NCI-H748 (cell line): ENCODE data around the gene UBE2I.

Source experiments
- DNase-seq: peaks from one replicate; lab custom pipeline; 2025; ENCODE audit not compliant: unreplicated experiment; lab: John Stamatoyannopoulos, UW

Gene UBE2I

DNA sequence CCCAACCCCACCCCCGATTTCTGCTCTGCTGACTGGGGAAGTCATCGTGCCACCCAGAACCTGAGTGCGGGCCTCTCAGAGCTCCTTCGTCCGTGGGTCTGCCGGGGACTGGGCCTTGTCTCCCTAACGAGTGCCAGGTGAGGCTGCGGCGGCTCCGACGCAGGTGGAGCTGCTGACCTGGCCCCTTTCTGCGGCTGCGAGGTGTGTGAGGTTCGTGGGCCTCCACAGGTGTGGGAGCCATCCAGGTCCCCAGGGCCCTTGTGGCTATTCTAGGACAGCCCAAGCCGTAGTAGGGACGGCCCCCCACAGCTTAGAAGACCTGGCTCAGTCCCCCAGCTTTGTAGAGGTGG lies 3.0 kb downstream of the UBE2I start:
- no peak for DNase-seq

DNA sequence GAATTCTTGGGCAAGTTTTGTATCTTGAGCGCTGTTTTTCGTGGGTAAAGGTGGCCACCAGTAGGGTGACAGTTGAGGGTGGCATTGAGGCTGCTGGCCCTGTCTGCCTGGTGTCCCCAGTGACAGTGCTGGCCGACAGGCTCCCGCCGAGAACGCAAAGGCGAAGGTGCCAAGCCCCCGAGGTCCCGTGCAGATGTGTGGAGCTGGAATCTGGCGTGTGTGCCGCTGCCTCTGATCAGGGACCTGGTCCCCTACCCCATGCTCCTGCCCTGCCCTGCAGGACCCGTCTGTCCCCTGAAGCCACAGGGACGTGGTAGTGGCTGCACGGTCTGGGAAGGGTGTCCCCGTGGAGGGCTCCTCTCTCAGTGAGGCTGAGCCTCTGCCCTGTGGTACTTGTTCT lies 3.5 kb downstream of the UBE2I start:
- no peak for DNase-seq

DNA sequence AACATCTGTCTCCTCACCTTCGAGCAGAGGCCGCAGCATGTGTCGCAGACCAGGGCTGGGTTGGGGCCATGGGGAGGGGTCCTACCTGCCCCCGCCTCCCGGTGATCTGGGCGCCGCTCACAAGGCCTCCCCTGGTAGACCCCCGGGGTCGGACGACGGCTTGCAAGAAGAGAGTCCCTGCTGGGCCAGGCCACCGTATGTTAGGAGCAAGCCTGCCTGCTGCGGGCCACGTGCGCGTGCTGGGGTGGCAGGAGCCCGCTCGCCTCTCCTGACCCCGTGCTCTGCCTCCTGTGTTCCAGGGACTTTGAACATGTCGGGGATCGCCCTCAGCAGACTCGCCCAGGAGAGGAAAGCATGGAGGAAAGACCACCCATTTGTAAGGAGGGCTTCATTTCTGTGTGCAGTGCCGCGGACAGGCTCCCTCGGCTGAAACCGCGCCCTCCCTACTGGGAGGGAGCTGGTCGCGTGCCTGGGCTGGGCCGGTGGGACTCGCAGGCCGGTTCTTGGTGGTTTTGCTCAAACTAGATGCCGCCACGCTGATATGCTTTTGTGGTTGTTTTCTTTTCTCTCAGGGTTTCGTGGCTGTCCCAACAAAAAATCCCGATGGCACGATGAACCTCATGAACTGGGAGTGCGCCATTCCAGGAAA lies 4.4 kb downstream of the UBE2I start:
- no peak for DNase-seq

DNA sequence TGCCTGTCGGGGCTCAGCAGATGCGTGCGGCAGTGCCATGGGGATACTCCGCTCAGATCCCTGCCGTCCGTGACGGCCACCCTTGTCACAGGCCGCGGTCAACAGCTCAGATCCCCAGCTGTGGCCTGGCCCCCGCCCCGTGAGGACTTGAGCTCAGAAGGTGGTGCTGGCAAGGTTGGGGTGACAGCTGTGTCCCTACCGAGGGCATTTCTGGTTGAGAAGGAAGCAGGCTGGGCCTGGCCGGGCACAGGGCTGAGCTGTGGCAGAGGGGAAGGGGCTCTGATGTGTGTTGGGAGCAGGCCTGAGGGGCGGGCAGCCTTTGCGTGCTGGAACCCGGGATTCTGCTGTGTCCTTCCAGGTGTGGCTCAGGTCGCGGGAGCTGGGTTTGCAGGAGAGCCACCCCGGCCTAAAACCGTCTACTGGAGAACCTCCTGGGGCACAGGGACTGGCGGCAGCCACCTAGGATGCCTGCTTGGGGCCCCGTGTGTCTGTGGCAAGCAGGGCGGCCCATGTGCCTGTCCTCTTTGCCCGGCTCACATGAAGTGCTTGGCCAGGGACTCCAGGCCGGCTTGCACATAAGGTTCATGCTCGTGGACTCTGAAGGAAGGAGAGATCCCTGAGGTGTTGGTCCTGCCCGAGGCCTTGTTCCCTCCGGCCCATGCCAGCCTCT lies 5.1 kb downstream of the UBE2I start:
- DNase-seq = no peak

DNA sequence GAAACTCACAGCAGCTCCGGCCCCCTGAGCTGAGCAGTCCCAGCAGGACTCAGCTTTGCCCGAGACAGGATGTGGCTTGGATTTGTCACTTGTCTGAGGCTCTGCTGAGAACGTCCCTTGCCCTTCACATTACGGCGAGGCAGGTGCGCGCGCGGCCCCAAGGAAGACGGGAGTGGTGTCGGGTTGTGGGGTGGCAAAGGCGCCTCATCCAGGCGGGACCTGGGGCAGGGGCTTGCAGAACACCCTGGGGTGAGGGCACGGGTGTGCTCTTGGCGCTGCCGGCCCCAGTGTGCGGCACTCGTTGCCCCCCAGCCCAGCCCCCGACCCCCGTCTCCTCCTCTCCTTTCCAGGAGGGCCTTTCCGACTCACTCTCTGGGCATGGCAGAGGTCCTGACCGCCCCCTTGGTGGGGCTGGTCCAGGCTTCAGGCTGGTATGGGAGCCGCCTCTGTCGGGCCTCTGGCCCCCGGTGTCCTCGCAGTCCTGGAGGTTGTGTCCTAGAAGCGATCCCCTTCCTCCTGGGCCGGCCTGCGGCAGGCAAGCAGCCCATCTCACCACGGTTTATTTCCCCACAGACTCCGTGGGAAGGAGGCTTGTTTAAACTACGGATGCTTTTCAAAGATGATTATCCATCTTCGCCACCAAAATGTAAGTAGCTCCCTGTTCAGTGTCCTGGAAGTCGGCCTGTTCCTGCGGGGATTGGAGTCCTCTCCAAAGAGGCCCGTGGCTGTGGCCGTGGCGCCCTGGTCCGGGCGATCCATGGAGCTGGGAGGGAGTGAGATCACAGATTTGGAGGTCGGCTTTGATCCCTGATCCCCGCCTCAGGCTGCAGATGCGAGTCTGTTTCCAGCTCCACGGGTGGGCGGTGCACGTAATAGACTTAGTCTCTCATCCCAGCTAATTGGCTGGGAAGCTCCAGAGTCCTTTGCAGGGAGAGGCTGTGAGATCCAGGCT lies 5.9 kb downstream of the UBE2I start:
- DNase-seq = no peak

DNA sequence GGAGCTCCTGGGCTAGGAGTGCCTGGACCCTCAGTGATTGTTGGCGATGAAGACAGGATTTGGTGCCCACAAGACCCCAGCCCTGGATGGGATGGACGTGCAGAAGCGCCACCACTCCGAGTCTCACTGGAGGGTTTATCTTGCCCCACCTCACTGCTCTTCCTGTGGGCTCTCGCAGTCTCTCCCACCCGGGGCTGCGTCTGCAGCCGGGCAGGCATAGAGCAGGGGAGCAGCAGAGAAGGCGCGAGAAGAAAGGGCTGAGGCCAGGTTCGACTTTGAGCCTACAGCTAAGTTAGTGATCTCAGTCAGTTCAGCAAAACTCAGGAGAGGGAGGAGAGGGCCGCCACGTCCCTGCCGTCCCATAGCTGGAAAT lies 6.6 kb downstream of the UBE2I start:
- DNase-seq = no peak

DNA sequence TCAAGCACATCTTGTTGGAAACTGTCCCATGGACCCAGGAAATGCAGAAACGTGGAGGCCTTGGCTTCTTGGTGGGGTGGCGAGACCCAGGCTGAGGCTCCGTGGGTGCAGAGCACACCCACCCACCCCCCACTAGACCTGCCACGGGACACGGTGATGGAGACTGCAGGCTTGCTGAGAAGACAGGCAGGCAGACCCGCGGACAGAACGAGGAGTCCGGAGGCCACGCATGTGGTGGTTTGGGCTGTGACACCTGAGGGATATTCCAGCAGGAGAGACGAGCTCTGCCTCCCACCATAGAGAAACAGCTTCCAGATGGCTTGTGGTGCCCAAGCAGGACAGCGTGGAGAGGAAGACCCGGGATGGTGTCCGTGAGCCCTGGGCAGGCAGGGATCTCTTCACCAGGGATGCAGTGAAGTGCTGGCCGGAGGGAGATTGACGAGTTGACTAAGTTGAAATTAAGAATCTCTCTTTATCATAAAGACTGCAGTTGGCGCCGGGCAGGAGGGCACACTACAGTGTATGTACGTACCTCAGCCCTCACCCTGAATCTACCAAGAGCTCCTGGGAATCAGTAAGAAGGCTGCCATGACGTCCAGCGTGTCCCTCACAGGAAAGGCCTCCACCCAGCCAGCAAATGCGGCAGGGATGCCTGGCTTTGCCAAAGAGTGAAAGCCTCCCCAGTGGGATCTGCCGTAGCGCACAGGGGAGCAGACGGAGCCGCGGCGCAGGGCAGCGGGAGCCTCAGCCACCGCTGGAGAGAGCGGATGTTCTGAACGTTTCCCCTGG lies 8.2 kb downstream of the UBE2I start:
- no peak for DNase-seq

DNA sequence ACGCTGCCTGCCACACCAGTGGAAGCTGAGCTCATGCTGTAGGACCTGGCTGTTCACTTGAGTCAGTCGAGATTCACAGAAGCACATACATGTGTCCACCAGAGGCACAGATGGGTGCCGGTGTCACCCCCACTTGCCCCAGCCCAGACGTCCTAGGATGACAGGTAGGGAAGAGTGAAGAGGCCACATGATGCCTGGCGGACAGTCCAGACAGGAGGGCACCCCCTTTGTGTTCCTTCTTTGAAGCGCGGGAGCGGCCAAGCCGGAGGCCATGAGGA lies 8.8 kb downstream of the UBE2I start:
- DNase-seq = no peak

DNA sequence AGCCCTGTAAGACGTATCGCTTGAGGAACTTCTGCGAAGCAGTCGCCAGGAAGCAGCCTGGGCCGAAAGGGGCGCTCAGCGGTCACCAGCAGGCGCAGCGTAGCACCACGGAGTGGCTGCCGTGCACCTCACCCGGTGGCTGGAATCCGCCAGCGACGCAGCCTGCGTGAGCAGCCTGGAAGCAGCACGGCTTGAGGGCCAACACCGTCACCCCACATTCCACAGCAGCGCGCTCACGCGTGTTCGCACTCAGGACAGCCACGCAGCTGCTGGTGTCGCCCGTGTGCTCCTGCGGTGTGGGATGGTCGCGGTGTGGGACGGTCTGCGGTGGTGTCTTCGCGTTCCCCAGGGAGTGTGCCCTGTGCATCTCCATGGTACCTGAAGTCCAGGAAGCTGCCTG lies 9.6 kb downstream of the UBE2I start:
- DNase-seq = no peak

DNA sequence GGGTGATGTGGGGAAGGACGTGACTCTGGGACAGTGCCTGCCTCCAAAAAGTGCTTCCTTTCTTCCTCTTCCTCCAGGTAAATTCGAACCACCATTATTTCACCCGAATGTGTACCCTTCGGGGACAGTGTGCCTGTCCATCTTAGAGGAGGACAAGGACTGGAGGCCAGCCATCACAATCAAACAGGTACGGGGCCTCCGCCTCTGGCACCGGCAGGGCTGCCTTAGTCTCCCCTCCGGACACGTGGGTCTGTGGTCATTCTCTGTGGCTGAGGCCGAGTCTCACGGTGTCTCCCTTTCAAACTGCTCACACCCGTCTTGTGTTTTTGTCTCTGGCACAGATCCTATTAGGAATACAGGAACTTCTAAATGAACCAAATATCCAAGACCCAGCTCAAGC lies 10.7 kb downstream of the UBE2I start:
- no peak for DNase-seq

DNA sequence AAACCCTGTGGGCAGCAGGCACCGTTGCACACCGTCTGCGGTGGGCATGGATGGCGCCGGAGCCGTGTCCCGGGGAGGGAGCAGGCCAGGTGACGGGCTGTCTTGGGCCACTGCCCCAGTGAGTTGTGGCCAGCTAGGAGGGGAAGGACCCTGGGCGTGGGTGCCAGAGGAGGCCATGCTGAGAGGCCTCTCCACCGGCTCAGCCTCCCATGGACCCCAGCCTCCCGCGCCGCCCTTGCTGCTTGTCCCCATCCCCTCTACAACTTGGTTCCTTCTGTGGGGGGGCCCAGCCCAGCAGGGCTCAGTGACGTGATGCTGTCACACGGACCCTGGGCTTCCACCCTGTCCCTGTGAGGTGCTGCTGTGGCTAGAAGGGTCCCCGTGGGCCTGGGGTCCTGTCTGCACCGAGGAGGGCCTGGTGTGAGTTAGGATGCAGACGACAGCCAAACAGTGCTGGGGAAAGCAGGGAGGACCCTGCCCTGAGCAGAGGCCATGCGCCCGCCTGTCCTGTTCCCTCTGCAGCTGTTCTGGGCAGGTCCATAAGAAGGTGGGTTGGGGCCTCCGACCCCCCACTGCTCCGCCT lies 11.3 kb downstream of the UBE2I start:
- no peak for DNase-seq

DNA sequence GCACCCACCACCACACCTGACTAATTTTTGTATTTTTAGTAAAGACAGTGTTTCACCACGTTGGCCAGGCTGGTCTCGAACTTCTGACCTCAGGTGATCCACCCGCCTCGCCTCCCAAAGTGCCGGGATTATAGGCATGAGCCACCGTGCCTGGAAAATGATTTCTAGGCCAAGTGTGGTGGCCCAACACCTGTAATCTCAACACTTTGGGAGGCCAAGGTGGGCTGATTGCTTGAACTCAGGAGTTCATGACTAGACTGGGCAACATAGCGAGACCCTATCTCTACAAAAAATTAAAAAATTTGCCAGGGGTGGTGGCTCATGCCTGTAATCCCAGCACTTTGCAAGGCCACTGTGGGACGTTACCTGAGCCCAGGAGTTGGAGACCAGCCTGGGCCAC lies 13.0 kb downstream of the UBE2I start:
- no peak for DNase-seq

DNA sequence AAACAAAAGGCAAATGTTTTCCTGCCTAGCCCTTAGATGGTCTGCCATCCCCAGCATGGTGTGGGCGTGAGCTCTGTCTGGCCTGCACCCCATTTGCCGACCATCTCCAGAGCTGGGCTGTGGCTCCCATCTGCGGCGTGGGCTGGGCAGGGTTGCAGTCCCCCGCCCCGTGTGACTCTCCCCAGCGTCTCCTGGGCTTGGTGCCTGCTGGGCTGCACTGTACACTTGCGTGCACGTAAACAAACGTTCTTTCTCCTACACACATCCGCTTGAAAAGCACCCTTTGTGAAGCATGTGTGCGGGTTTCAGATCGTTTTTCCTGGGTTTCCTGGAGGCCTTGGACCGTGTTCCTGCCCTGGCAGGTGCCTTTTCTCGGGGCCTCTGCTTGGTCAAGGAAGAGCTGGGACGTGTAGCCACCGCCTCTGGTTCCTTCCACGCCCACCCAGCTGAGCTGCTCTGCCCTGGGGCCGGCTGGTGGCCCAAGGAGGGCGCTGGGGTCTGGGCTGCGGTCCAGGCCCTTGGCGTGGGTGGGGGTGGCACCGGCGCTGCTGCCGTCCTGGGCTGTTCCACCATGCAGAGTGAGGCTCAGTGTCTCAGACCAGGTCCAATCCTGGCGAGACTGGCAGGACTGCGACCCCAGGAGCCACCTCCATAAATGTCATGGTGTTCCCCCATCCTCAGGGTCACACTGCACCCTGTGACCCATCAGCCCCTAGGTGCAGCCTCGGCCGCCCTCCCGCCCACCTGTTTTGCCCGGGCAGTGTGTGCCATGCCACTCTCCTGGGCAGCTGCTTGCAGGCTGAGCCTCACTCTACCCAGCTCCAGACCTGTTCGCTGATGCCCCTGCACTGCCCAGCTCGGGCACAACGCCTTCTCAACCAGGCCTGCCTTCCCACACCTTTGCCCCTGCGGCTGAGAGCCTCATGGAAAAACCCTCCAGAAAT lies 14.1 kb downstream of the UBE2I start:
- no peak for DNase-seq

DNA sequence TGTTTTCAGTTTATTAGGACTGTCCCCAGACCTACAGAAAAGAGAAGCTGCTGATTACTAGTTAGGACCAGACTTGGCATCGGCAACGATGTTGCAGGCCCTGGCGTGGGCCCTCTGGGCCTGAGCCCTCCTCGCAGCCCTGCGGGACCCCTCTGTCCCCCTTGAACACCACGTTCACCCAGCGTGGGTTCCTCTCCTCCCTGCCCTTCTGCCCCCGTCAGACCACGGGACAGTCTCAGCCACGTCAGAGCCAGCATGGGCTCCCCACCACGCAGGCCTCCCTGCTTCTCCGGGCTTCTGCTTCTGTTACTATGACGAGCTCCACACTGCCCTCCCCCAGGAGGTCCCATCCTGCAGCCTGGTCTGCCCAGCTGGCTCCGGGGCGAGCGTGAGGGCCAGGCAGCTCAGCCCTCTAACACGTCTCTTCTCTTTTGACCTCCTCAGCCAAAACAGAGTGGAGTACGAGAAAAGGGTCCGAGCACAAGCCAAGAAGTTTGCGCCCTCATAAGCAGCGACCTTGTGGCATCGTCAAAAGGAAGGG lies 14.9 kb downstream of the UBE2I start:
- DNase-seq = no peak

DNA sequence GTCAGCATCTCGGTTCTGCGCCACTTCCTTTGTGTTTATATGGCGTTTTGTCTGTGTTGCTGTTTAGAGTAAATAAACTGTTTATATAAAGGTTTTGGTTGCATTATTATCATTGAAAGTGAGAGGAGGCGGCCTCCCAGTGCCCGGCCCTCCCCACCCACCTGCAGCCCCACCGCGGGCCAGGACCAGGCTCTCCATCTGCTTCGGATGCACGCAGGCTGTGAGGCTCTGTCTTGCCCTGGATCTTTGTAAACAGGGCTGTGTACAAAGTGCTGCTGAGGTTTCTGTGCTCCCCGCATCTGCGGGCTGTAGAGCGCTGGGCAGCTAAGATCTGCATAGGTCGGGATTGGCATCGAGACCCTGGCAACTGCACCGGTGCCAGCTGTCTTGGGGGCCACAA lies 15.8 kb downstream of the UBE2I start:
- no peak for DNase-seq

DNA sequence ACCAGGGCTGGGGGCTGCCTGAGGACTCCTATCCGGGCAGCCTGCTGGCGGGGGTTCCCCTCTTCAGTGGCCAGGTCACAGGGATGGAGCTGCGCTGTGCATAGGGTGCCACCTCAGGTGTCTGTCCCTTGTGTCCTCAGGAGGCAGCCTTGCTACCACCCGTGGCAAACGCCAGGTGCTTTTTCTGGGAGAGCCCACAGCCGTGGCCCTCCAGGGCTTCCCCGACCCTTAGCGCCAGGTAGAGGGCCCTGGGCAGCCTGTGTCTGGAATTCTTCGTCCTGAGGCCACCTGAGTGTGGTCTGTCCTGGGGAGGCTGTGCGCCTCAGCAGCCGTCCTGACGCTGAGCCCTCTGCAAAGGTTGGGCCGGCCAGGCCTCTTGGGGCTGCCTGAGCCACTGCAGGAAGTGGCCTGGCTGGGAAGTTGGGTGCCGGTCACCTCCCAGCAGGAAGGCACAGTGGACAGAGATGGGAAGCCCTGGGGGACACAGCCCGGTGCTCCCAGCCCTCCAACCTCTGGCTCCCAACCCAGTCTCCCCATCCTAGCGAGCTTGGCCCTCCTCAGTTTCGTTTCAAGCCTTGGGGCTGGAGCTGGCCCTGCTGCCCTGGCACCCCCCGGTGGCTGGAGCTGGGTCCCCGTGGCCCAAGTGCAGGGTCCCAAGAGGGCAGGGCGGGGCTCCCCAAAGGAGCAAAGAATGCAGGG lies 16.4 kb downstream of the UBE2I start:
- no peak for DNase-seq

DNA sequence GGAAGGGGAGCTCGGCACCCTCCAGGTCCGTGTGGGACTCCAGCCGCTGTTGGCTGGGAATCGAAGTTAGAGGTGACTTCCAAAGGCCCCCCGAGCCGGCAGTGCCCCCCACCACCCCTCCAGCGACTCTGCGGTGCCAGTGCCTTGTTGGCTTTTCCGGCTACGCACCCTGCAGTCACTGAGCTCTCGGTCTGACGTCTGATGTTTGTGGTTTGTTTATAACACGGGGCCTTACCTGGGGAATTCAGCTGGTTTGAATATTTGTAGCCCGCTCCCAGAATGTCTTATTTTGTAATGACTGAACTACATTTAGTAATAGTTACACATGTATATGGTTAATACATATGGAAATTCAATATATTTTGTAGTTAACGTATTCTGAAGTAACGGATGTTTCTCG lies 17.0 kb downstream of the UBE2I start:
- DNase-seq = no peak

DNA sequence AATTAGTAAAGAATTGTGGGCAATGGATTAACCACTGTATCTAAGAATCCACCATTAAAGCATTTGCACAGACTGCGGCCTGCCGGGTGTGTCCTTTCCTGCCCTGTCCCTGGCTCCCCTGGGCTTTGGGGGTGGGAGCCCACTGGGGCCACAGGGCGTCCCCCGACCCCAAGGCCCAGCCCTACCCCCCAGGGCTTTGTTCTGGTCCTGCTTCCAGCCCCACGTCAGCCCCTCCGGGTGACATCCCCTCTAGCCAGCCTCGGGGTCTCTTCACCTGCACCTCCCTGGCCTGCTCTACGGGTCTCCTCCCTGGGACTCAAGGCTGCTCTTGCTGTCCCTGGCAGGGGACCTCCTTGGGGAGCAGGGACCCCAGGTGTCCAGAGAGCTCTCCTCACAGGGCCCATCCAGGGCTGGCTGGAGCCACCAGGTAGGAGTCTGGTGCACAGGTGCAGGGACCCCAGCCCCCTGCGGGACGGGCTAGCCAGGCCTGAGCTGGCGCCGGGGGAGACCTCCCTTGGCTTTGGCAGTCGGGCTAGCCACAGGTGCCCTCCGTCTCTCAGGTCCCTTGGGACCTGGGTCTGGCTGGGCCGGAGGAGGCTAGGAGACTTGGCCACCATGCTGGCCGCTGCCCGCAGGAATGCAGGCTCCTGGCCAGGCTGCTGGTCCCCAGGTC lies 17.6 kb downstream of the UBE2I start:
- DNase-seq = no peak

DNA sequence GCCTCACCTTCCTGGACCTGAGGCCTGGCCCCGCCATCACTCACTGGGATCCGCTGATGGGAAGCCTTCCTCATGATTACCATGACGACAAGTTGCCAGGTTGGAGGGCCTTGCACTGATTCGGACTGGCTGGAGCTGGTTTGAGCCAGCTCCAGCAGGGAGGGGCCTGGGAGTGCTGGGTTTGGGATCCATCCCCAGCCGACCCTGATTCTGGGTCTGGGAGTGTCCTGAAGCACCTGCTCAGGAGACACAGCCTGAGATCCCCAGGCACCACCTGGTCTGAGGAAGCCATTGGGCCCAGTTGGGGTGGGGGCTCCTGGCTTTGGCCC lies 18.1 kb downstream of the UBE2I start:
- peak; percentile 5 for DNase-seq
